Measurements from ENCODE around the gene R3HDM4.
"Not testable (repeated sequence)": the region's sequence is repeated elsewhere in the genome, so short reads cannot be mapped to it uniquely, and the experiment has no call there.

The R3HDM4 gene

DNA sequence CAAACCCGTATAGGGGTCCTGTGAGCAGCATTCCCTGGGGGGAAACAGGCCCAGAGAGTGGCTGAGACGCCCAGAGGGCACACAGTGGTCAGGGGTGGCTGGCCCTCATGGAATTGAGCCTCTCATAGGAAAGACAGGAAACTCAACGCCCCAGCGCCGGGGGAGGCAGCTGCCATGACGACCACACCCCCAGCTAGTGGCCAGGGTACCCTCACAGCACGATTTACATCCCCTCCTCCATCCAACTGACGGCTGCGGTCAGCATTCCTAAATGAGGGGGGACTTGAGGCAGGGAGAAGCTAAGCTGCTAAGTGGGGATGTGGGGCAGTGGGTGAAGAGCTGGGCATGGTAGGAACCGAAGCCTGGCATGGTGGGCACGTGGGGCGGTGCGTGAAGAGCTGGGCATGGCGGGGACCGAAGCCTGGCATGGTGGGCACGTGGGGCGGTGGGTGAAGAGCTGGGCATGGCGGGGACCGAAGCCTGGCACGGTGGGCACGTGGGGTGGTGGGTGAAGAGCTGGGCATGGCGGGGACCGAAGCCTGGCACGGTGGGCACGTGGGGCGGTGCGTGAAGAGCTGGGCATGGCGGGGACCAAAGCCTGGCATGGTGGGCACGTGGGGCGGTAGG lies 30.0 kb downstream of the R3HDM4 start:
- Mint-ChIP-seq H3K4me1 (ENCODE audit: low read depth in 2 of 2) (no peaks in the 10 kb centered on the region), H3K4me3 (no peak overlapping the region)

DNA sequence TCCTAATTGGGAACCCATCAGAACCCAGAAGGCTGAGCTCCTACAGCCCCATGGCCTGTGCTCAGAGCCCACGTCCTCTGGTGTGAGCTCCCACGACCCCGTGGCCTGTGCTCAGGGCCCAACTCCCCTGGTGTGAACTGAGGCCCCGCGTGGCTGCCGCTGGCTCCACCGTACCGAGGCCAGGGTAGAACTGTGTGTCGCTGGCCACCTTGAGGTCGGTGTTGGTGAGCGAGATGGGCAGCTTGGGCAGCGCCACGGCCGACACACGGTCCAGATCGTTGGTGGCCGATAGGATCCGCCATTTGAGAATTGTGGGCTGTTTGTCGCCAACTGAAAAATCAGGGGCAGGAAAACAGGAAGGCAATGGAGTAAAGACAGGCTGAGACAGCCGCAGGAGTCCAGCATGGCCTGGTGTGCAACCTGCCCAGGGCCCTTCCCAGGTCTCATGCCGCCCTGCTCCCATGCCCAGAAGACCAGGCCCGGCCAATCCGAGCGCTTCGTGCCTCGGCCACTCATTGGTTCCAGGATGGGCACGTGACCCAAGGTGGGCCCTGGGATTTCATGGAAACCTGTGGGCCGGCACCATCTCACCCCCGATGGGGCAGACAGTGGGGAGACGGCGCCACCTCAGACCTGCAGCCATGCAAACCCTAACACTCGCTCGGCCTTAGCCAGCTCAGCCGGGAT lies 31.5 kb downstream of the R3HDM4 start:
- peaks cover 14% of the 10 kb centered on the region for H3K36me3 Mint-ChIP-seq (ENCODE audit: insufficient read depth)
- H3K27ac Mint-ChIP-seq: no peak overlapping the region
- ATAC-seq (replicated peaks): no peak
- no peak overlapping the region for H3K4me3 Mint-ChIP-seq
- H3K9me3 Mint-ChIP-seq: no peaks in the 10 kb centered on the region
- H3K27me3 Mint-ChIP-seq: no peaks in the 10 kb centered on the region
- DNase-seq: no peak
- no peaks in the 10 kb centered on the region for H3K4me1 Mint-ChIP-seq (ENCODE audit: low read depth in 2 of 2)

More for the DNA sequence above, 30.0 kb downstream of the R3HDM4 start:
- Mint-ChIP-seq H3K9me3 (no peaks in the 10 kb centered on the region), H3K27ac (no peak overlapping the region), H3K36me3 (ENCODE audit: insufficient read depth) (peaks cover 19% of the 10 kb centered on the region), H3K27me3 (no peaks in the 10 kb centered on the region)
- ATAC-seq (replicated peaks) (no peak), DNase-seq (no peak)

DNA sequence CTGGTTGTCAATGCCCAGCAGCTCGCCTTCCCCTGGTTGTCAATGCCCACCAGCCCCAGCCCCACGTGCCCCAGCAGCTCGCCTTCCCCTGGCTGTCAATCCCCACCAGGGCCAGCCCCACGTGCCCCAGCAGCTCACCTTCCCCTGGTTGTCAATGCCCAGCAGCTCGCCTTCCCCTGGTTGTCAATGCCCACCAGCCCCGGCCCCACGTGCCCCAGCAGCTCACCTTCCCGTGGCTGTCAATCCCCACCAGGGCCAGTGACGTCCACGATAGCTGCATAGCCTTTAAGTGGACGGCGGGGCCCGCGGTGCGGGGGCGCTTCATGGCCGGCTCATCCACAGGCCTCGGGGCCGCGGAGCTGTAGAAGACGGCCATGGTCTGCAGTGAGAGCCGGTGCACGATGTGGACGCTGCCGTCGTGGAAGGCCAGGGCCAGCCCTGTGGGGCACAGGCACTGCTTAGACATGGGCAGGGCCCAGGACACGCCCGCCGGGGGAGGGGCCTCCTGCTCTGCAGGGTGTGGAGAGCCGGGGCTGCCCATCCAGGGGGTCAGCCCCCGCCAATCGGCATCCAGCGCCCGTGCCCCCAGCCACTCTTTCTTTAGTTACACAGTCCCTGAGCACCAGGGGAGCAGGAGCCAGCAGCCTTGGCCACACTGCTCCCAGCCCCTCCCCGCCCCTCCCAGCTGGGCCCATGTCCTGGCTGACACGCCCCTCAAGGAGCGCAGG lies 33.1 kb downstream of the R3HDM4 start:
- no peaks in the 10 kb centered on the region for H3K4me1 Mint-ChIP-seq (ENCODE audit: low read depth in 2 of 2)
- ATAC-seq (replicated peaks) (no peak), DNase-seq (no peak)
- no peaks in the 10 kb centered on the region for H3K27me3 Mint-ChIP-seq
- no peak overlapping the region for H3K4me3 Mint-ChIP-seq
- peaks cover 14% of the 10 kb centered on the region for H3K36me3 Mint-ChIP-seq (ENCODE audit: insufficient read depth)
- no peaks in the 10 kb centered on the region for H3K9me3 Mint-ChIP-seq
- H3K27ac Mint-ChIP-seq: peak overlapping the region in 1 of 2 donors; percentile 51

DNA sequence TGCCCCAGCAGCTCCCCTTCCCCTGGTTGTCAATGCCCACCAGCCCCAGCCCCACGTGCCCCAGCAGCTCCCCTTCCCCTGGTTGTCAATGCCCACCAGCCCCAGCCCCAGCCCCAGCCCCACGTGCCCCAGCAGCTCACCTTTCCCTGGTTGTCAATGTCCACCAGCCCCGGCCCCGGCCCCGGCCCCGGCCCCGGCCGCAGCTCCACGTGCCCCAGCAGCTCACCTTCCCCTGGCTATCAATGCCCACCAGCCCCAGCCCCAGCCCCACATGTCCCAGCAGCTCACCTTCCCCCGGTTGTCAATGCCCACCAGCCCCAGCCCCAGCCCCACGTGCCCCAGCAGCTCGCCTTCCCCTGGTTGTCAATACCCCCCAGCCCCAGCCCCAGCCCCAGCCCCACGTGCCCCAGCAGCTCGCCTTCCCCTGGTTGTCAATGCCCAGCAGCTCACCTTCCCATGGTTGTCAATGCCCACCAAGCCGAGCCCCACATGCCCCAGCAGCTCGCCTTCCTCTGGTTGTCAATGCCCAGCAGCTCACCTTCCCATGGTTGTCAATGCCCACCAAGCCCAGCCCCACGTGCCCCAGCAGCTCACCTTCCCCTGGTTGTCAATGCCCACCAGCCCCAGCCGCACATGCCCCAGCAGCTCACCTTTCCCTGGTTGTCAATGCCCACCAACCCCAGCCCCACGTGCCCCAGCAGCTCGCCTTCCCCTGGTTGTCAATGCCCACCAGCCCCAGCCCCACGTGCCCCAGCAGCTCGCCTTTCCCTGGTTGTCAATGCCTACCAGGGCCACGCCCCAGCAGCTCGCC lies 34.1 kb downstream of the R3HDM4 start:
- not testable (repeated sequence) for DNase-seq; H3K9me3 Mint-ChIP-seq; H3K27me3 Mint-ChIP-seq; H3K4me3 Mint-ChIP-seq; ATAC-seq (replicated peaks); H3K4me1 Mint-ChIP-seq (ENCODE audit: low read depth in 2 of 2)
- Mint-ChIP-seq H3K36me3 (ENCODE audit: insufficient read depth) (peaks cover 18% of the 10 kb centered on the region), H3K27ac (peak overlapping the region in 1 of 2 donors; percentile 51)

DNA sequence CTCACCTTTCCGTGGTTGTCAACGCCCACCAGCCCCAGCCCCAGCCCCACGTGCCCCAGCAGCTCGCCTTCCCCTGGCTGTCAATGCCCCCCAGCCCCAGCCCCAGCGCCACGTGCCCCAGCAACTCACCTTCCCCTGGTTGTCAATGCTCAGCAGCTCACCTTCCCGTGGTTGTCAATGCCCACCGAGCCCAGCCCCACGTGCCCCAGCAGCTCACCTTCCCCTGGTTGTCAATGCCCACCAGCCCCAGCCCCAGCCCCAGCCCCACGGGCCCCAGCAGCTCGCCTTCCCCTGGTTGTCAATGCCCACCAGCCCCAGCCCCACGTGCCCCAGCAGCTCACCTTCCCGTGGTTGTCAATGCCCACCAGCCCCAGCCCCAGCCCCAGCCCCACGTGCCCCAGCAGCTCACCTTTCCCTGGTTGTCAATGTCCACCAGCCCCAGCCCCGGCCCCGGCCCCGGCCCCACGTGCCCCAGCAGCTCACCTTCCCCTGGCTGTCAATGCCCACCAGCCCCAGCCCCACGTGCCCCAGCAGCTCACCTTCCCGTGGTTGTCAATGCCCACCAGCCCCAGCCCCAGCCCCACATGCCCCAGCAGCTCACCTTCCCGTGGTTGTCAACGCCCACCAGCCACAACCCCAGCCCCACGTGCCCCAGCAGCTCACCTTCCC lies 34.9 kb downstream of the R3HDM4 start:
- not testable (repeated sequence) for H3K27me3 Mint-ChIP-seq; H3K27ac Mint-ChIP-seq; H3K4me1 Mint-ChIP-seq (ENCODE audit: low read depth in 2 of 2); ATAC-seq (replicated peaks); DNase-seq; H3K9me3 Mint-ChIP-seq; H3K4me3 Mint-ChIP-seq
- H3K36me3 Mint-ChIP-seq (ENCODE audit: insufficient read depth): peaks cover 18% of the 10 kb centered on the region

DNA sequence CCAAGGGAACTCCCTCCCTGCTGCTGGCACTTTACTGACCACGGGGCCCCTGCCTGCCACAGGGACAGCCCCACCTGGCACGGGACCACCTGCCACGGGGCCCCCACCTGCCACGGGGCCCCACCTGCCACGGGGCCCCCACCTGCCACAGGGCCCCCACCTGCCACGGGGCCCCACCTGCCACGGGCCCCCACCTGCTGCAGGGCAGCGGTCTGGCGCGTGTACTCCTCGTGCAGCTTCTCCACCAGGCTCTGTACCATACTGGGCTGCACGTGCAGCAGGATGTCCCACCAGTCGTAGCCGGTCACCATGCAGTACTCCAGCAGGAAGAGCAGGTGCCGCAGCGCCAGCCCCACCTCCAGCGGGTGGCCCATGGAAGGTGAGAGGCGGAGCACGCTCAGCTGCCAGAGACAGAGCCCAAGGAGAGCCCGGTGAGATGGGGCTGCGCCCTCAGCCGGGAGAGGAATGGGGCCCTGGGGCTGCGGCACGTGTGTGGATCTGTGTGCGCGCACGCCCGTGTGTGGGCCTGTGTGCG lies 36.2 kb downstream of the R3HDM4 start:
- peaks cover 25% of the 10 kb centered on the region for H3K36me3 Mint-ChIP-seq (ENCODE audit: insufficient read depth)

DNA sequence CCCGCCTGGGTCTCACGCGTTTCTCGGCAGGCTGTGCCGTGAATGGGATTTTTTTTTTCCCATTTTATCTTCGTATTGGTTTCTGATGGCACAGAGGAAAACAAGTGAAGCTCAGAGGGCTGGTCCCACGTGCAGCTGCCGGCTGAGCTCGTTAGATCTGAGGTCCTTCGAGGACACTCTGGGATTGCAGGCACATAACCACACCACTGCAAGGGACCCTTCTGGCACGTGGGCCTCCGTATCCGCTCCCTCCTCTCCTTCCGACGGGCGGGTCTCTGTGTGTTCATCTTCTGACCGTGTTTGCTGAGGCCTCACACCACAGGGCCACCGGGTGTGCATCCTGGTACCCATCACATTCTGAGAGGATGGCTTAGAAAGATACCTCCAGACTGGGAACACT lies 36.9 kb downstream of the R3HDM4 start:
- ATAC-seq (replicated peaks) (no peak), DNase-seq (no peak)
- Mint-ChIP-seq H3K36me3 (ENCODE audit: insufficient read depth) (peaks cover 24% of the 10 kb centered on the region), H3K27me3 (no peaks in the 10 kb centered on the region), H3K9me3 (no peaks in the 10 kb centered on the region), H3K4me3 (no peak overlapping the region), H3K4me1 (ENCODE audit: low read depth in 2 of 2) (peaks cover 5 to 10% of the 10 kb centered on the region in 2 donors), H3K27ac (no peak overlapping the region)

More for the DNA sequence above, 36.2 kb downstream of the R3HDM4 start:
- no peaks in the 10 kb centered on the region for H3K9me3 Mint-ChIP-seq
- peaks cover 5 to 10% of the 10 kb centered on the region in 2 donors for H3K4me1 Mint-ChIP-seq (ENCODE audit: low read depth in 2 of 2)
- ATAC-seq (replicated peaks) (no peak), DNase-seq (no peak)
- no peak overlapping the region for H3K4me3 Mint-ChIP-seq
- H3K27me3 Mint-ChIP-seq: no peaks in the 10 kb centered on the region
- no peak overlapping the region for H3K27ac Mint-ChIP-seq

DNA sequence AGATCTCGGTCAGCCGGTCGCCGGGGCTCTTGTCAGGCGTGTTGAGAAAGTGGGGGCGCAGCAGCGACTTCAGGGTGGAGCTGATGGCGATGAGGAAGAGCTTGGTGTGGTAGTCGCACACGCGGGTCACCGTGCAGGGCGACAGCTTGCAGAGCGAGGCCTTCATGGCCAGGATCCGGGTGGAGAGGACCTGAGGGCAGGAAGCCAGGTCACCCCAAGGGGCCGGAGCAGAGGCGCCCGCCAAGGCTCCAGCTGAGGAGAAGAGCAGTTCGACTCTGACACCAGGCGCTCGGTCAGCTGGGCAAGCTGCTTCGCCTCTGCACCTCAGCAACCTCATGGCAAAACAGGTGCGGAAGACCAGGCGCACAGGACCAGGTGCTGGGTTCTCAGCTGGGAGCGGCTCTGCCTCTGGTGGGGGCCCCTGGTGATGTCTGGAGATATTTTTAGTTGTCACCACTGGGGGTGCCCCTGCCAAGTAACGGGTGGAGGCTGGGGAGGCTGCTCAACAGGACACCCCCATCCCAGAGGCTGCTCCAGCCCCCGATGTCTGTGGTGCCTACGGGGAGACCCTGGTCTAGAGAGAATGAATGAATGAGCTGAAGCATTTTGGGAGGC lies 37.6 kb downstream of the R3HDM4 start:
- Mint-ChIP-seq H3K4me3 (no peak overlapping the region), H3K36me3 (ENCODE audit: insufficient read depth) (peaks cover 24% of the 10 kb centered on the region), H3K4me1 (ENCODE audit: low read depth in 2 of 2) (peaks cover 5 to 10% of the 10 kb centered on the region in 2 donors), H3K27me3 (no peaks in the 10 kb centered on the region), H3K9me3 (no peaks in the 10 kb centered on the region), H3K27ac (no peak overlapping the region)
- no peak for DNase-seq
- ATAC-seq (replicated peaks): no peak

DNA sequence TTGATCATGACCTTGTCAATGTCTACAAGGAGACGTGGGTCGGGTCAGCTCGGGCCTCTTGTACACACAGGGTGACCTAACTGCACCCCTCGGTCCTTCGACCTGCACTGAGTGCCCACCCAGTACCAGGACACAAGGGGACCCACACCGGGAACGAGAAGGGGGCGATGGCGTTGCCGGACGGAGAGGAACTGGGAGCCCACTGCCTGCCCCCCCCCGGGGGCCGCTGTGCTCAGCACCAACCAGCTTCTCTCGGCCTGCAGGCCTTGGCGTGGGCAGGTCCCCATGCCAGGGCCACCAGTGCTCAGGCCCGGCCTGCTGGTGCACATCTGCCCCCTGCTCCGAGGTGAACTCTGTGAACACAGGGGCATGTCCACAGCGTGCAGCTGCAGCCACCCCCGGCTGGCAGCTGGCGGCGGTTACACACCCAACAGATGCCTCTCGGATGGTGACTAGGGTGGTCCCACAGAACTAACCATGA lies 39.4 kb downstream of the R3HDM4 start:
- Mint-ChIP-seq H3K4me3 (peak overlapping the region in 1 of 2 donors; percentile 67), H3K4me1 (ENCODE audit: low read depth in 2 of 2) (peaks cover 5 to 10% of the 10 kb centered on the region in 2 donors), H3K36me3 (ENCODE audit: insufficient read depth) (peaks cover 31% of the 10 kb centered on the region), H3K27ac (no peak overlapping the region), H3K9me3 (no peaks in the 10 kb centered on the region), H3K27me3 (no peaks in the 10 kb centered on the region)
- DNase-seq (no peak), ATAC-seq (replicated peaks) (no peak)

DNA sequence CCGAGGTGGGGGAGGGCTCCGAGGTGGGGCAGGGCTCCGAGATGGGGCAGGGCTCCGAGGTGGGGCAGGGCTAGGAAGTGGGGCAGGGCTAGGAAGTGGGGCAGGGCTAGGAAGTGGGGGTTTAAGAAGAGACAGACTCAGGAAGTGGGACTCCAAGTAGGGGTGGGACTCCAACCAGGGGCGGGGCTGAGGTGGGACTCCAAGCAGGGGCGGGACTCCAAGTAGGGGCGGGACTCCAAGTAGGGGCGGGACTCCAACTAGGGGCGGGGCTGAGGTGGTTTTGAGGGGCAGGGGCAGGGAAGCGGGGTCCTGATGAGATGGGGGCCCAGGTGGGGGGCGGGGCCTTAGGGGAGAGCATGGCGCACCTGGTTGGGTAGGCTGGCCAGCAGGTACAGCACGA lies 39.9 kb downstream of the R3HDM4 start:
- no peaks in the 10 kb centered on the region for H3K27me3 Mint-ChIP-seq
- DNase-seq (peak; percentile 31 to 74 (median 70)), ATAC-seq (replicated peaks) (peak; percentile 89)
- H3K9me3 Mint-ChIP-seq: no peaks in the 10 kb centered on the region
- H3K4me1 Mint-ChIP-seq (ENCODE audit: low read depth in 2 of 2): peaks cover 5 to 10% of the 10 kb centered on the region in 2 donors
- peak overlapping the region; percentile 82 to 89 for H3K27ac Mint-ChIP-seq
- H3K36me3 Mint-ChIP-seq (ENCODE audit: insufficient read depth): peaks cover 31% of the 10 kb centered on the region
- peak overlapping the region; percentile 67 to 79 for H3K4me3 Mint-ChIP-seq

DNA sequence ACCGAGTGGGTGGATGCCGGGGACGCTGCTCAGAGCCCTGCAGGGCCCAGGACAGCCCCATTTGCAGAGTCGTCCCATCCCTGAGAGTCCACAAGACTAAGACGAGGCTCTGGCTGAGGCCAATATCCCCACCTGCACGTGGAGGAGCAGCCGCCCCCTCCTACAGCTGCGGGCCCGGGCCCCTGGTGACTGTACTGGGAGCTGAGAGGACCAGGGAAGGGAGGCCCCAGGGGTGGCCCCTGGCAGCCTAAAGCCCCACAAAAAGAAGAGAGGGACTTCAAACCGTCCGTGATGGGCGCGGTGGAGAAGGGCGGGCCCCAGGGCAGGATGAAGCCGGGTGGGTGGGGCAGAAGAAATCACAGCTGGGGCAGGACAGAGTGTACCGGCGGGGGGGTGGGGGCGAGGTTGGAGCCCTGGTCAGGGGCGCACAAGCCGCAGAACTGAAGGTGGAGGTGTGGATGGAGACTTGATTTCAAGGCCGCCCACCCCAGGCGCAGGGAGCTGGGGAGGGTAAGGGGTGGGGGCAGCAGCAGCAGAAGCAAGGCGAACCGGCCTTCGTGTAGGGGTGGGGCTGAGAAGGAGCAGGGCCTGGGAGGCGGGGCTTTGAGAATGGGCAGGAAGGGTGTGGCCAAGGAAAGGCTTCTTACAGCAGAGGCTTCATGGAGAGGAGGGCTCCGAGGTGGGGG lies 40.6 kb downstream of the R3HDM4 start:
- H3K27me3 Mint-ChIP-seq: no peaks in the 10 kb centered on the region
- H3K4me1 Mint-ChIP-seq (ENCODE audit: low read depth in 2 of 2): peaks cover 8 to 13% of the 10 kb centered on the region in 2 donors
- H3K9me3 Mint-ChIP-seq: no peaks in the 10 kb centered on the region

More for the DNA sequence above, 40.6 kb downstream of the R3HDM4 start:
- Mint-ChIP-seq H3K4me3 (peak overlapping the region; percentile 67 to 79), H3K27ac (peak overlapping the region; percentile 82 to 89), H3K36me3 (ENCODE audit: insufficient read depth) (peaks cover 34% of the 10 kb centered on the region)
- DNase-seq (peak; percentile 74 to 85 (median 81)), ATAC-seq (replicated peaks) (peak; percentile 81)
